Measurements from ENCODE around the gene KANK2.

KANK2 gene

DNA sequence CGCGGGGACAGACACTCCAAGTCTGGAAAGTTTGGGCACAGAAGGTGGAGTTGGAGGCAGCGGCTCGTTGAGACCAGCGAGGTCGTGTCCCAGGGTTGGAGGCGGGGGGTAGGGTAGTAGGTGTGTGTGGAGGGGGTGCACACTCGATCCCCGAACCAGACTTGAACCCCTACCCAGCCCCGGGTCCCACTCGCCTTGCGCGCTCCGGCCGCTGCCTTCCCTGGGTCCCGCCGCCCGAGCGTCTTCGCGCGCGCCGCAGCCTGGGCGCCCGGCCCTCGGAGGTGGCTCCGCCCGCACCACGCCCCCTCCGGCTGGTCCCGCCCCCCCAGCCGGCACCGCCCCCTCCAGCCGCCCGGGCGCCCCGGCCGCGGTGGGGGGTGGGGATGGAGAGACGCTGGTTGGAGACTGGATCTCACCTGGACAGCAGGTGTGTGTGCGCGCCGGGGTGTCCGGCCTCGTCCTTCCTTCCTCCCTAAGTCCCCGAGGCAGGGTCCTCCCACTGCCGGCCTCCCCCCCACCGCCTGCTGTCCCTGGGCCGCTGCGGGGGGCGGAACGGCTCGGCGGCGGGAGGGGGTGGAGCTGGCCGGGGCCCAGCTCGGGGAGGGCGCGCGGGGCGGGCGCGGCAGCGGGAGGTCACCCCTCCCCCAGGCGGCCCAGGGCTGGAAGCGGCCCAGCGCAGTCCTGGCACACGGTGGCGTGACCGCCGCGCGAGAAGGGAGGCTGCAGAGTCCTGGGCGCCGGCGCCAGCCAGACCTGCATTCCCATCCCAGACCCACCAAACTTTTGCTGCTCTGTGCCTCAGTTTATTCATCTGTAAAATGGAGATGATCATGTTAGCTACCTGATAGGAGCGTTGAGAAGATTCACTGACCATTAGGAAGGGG lies at the start of gene KANK2:
Gene KANK2 (minus strand): TSS at position 255 of the 884 bp plus-strand sequence. CDS start 3,034 bp downstream, outside the sequence.
- DNase-seq (ENCODE audit: low read depth): peak; percentile 62

DNA sequence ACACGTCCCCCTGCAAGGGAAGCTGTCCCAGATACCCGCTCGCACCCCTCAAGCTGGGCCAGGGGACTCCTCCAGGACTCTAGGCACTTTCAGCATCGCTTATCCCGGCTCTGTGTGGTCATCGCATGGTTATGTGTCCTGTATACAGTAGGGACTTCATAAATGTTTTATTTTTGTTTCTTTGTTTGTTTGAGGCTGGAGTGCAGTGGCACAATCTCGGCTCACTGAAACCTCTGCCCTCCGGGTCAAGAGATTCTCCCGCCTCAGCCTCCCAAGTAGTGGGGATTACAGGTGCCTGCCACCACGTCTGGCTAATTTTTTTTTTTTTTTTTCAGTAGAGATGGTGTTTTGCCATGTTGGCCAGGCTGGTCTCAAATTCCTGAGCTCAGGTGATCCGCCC lies 49.6 kb upstream of the KANK2 start:
- DNase-seq (ENCODE audit: low read depth): no peak

DNA sequence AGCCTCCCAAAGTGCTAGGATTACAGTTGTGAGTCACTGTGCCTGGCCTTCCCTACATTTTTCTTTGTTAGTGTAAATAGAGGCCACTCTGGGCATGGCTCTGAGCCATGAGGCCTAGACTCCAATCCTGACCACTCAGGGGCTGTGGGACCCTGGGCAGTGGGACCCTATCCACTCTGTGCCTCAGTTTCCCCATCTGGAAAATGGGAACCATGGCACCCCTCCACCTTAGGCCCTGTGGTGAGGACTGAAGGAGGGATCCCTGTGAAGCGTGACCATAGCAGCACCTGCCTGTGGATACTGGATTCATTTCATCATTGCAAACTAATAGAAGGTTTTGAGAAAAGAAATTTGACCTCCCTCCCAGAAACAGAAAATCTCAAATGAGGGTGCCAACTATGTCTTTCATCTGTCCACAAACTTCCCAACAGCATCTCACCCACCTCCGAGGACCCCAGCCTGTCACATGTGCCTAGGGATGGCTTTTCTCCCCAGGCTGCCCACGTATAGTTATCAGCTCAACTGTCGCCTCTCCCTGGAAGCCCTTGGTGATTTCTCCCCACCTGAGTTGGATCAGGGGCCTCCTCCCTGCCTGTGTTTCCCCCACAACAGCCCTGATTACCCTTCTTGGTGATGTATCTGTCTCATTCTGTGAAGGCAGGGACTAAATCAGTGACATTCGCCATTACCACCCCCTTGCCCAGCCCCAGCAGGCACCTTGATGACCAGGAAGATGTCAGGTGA lies 47.7 kb upstream of the KANK2 start:
- no peak for DNase-seq (ENCODE audit: low read depth)

DNA sequence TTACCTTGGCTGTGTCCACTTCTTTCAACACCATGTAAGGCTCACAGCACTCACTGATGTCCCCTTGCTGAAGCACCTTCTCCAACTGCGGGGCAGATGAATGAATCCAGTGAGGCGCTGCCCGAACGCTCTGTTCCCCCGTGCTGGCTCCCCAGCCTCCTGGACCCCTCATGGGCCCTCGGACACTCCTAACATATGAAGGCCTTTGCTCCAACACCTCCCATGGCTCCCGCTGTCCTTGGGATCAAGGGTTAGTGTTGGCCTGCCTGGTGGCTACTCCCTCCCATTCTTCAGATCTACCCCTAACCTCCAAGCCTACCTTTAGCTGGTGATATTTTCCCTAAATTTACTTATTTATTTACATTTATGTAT lies 46.4 kb upstream of the KANK2 start:
- DNase-seq (ENCODE audit: low read depth): no peak

DNA sequence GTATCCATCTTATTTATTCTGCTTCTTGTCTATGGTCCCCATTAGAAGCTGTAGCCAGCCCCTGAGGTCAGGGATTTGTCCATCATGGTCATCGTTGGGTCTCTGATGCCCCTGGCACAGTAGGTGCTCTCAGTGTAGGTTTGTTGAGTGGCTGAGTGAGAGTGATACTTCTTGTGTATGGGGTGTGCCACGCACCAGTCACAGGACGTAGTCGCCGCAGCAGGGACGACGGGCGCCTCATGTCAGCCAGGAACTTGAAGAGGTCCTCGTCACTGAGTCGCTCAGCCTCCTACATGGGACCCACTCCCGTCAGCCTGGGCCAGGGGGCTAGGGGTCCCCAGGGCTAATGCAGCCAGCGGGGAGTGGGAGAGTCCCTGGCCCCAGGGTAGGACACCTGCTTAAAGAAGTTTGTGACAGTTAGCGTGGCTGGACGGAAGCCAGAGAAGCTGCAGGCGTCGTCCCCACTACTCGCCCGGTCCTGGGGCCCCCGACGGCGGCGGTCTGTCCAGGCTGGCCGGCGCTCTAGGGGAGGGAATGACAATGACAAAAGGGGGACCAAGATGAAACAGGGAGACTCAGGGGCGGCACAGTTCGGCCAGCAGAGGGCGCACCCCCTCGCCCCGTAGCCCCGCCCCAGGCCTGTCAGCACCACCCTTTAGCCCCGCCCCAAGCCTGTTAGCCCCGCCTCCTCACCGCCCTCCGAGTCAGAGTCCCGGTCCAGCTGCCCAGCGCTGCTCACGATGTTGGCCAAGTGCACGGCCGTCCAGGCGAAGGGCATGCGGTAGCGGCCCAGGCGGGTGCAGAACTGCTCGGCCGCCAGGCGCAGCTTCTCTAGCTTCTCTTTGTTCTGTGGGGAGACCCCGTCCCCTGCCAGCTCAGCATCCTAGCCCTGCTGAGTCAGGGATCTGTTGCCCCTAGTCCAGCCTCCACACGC lies 45.8 kb upstream of the KANK2 start:
- peak; percentile 85 for DNase-seq (ENCODE audit: low read depth)

DNA sequence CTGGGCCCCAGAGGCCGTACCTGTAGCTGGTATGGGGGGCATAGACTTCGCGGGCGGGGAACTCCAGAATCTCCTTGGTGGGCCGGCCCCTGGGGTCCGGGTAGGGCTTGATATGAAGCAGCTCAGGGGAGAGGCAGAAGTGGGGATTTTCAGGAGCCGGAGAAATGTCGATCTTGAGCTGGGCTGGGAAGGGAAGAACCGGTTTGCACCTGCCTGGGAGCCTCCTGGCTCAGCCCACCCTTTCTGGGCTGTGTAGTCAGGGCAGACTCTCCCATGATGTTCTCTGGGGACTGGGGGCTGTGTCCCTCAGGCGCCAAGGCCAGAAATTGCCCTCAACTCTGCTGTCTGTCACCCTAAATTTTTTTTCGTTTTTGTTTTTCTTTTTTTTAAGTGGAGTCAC lies 44.7 kb upstream of the KANK2 start:
- DNase-seq (ENCODE audit: low read depth): no peak

DNA sequence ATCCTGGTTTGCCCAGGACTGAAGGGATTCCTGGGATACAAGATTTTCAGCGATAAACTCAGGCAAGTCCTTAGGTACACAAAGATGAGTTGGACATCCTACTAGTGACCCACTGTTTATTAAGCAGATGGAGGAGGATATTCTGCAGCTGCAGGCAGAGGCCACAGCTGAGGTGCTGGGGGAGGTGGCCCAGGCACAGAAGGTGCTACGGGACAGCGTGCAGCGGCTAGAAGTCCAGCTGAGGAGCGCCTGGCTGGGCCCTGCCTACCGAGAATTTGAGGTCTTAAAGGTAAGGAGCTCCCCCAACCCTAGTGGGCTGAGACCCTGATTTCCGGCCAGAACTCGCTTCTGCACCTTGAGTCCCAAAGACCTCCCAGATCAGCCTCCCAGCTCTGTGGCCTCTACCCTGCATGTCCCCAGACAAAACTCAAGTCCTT lies 42.7 kb upstream of the KANK2 start:
- DNase-seq (ENCODE audit: low read depth): no peak

DNA sequence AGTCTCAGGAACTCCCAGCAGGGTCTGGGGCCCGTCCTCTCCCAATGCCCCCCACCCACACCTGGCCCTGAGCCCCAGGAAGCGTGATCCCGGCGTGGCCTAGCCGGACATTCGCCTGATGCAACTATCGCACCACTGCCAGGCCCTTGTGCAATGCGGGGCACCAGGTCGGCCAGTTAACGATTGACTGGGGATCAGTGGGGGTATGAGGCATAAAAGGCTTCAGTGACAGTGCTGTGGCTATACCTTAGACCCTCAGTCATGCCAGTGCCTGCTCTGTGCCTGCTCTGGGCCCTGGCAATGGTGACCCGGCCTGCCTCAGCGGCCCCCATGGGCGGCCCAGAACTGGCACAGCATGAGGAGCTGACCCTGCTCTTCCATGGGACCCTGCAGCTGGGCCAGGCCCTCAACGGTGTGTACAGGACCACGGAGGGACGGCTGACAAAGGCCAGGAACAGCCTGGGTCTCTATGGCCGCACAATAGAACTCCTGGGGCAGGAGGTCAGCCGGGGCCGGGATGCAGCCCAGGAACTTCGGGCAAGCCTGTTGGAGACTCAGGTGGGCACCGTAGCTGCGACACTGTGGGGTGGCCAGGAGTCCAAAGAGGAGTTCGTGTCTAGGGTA lies 42.1 kb upstream of the KANK2 start, which contains the start of gene ANGPTL8:
Gene ANGPTL8 (plus strand): TSS at position 243 of the 624 bp plus-strand sequence. CDS start 19 bp downstream, at position 262.
- DNase-seq (ENCODE audit: low read depth): no peak

DNA sequence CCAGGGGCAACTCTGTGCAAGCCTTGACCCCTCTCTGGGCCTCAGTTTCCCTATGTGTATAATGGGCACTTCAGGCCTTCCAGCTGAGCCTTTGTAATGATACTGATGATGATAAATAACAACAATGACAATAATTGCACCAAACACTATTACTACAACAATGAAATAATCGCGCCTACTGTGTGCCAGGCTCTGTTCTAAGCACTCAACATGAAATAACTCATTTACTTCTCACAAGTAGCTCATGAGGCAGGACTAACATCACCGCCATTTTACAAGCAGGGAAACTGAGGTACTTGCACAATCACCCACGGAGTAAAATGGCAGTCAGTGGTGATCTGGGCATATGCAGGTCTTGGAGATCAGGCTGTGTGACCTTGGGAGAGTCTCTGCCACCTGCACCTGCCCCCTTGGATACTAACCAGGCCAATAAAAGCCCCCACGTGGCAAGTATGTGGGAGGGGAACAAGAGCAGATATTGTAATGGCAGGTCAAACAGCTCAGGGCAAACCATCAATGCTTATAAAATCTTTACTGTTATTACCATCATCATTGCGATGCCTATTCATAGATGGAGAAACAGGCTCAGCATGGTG lies 41.5 kb upstream of the KANK2 start:
- DNase-seq (ENCODE audit: low read depth): no peak

DNA sequence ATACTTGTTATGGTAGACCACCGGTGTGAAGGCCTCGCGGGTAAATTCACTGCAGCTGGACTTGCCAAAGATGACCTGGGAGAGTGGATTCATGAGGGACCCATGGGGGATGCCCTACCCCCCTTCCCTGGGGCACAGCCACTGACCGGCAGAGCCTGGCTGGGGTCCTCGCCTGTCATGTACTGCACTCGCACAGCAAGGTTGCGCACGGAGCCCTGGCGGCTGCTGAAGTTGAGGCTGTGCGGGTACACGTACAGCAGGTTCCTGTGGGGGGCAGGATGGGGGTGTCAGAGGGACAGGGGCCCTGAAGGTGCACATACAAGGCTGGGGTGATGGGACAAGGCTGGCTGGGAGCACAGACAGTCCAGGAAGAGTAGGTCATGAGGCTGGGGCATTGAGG lies 40.7 kb upstream of the KANK2 start:
- DNase-seq (ENCODE audit: low read depth): no peak

DNA sequence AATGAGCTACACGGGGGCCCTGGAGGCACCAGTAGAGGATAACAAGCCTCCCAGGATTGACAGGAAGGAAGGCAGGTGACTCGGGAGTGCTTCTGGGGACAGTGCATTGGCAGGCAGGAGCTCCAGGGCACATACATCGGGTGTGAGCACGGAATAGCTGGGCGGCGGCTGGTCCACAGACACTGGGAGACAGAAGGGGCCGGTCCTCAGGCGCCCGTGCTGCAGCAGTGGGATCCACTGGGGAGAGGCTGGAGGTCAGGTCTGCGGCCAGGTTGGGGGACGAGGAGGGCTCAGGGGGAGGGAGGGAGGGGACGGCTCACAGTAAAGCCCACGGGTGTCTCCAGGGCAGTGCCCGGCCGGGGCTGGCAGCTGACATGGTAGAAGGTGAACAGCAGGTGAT lies 40.0 kb upstream of the KANK2 start:
- no peak for DNase-seq (ENCODE audit: low read depth)

DNA sequence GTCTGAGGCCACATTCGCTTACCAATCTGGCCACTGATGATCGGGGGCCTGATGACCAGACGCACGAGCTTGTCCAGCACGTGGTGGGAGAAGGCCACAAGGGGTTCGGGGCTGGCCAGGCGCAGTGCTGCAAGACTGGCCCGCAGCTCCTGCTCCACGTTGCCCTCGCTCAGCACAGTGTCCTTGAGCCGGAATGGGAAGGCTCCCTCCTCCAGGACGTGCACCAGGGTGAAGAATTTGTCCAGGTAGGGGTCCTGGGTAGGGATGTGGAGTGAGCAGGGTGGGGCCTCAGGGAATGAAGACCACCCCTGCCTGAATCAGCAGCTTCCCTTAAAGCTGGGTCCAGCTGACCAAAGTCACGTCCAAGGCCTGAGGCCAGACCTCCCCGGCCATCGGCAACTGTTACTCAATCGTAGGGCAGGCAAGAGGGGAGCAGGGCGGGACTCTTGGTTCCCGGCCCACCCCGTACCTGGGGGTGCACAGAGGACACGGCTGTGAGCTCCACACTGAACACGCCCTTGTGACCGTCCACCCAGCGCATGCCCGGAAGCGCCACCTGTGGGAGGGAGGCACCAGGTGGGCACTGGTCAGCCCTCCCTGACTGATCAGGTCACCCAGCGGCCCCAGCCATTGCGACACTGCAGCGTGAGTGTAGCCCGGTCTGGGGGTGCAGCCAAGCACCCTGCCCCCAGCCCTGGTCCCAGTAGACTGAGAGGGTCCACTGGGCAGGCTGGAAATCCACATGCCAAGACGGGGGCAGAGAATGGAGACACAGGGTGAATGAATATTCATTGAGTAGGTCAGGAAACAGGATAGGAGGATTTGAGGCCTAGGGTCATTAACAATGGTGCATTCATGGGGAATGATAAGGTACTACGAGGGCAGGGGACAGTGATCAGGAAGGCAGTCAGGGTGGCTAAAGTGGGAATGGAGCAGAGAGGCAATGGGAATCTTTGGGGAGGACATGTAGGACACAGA lies 39.3 kb upstream of the KANK2 start:
- DNase-seq (ENCODE audit: low read depth): no peak

DNA sequence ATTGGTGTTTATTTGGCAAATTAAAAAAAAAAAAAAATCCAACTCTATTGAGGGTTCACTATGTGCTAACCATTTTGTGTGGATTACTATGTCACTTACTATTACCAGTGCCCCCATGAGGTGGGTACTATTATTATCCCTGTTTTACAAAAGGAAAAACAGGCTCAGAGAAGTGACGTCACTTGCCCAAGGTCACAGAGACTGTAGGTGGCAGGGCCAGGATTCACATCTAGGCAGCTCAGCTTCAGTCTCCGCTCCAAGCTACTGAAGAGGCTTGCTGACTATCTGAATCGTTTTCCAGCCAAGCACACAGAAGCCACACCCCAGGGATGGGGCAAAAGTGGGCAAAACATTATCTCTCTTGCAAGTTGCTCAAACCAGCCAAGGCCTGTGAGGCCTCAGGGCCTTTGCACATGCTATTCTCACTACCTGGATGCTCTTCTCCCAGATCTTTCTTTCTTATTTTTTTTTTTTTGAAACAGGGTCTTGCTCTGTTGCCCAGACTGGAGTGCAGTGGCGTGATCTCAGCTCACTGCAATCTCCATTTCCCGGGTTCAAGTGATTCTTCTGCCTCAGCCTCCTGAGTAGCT lies 37.2 kb upstream of the KANK2 start:
- DNase-seq (ENCODE audit: low read depth): no peak

DNA sequence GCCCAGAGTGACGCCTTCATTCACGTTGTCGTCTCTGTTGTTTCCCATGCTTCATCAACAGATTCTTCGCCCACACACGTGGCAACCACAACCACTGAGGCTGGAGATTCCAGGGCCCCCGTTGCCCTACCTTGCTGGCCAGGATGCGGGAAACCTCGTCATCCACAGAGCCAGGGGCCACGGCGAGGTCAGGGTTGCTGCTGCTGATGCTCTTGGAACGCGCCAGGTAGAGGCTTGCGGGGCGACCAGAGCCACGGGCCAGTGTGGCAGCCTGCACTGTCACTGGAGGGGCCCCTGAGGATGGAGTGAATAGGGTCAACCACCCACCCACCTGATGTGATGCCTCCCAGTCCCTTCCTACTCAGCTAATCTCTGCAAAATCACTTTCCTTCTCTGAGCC lies 35.7 kb upstream of the KANK2 start:
- DNase-seq (ENCODE audit: low read depth): no peak

DNA sequence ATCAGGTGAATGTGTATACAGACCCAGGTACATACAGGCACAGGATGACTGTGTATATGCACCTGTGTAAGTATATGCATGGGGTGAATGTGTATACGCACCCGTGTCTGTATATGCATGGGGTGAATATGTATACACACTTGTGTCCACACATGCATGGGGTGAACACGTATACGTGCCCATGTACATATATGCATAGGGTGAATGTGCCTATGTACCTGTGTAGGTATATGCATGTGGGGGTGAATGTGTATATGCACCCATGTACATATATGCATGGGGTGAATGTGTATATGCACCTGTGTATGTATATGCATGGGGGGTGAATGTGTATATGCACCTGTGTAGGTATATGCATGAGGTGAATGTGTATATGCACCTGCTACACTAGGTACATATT lies 35.2 kb upstream of the KANK2 start:
- no peak for DNase-seq (ENCODE audit: low read depth)

DNA sequence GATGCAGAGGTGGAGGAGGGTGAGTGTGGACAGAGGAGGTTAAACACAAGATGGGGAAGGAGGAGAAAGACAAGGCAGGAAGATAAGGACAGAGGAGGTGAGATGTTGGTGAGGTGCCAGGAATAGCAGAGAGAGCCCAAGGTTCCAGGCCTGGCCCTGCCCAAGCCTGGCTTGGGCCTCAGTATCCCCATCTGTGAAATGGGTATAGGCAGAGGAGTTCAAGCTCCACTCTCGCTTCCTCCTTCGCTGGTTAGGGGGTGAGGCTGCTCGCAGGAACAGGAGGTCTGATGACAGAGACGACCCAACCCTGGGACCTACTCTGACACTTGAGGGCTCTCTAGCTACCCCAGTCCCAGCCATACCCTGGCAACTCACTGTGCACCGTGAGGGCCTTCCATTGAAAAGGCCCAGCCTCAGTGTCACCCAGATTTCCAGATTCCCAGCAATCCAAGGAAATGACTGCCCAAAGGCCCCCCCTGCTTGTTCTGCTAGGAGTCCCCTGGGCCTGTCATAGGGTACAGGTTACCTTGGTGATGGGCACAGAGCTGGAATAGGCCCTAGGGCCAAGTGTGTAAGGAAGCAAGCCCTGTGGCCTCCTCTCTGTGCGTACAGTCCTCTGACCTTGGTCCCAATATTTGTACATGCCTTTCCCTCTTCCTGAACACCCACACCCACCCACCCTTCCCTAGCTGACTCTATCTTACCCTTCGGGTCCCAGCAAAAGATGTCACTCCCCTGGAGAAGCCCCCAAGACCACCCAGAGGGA lies 33.5 kb upstream of the KANK2 start:
- no peak for DNase-seq (ENCODE audit: low read depth)

DNA sequence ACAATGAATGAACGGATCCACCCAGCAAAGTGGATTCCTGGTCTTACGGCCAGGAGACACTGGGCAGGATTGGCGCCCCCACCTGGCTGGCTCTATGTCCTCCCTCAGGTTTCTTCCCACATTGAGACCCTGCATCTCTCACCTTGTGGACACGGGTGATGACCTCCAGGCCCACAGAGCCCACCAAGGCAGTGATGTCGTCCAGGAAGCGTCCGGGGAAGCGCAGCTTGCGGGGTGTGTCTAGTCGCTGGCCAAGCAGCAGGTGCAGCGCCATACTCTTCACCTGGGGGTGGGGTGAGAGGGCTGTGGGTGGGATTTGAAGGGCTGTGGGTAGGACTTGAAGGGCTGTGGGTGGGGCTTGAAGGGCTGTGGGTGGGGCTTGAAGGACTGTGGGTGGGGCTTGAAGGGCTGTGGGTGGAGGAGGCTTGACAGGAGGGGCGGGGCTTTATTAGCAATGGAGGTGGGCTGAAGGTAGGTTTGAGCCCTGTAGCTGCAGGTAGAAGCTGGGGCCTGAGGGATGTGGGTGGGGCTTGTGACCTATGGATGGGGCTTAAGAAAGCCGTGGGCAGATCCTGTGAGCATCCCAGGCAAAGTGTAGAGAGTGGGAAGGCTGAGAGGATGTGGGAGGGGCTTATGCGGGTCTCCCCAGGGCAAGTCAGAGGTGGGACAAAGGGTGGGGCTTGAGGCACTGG lies 30.0 kb upstream of the KANK2 start:
- DNase-seq (ENCODE audit: low read depth): no peak

DNA sequence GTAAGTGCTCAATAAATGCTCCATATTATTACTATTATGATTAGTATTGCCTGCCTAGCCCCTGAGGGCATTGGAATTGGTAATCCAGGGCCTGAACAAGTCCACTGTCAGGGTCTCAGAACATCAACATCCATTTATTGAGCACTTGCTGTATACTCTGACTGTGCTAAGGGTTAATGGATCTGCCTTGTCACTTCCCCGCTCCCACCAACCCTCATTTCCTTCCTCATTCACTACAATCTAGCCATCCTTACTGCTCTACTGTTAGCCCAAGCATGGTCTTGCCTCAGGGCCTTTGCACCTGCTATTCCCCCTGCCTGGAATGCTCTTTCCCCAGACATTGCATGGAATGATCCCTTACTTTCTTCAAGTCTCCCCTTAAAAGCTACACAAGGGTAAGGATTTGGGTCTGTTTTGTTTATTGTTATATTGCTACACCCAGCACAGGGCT lies 29.4 kb upstream of the KANK2 start:
- DNase-seq (ENCODE audit: low read depth): no peak
